HG03342 (cell line): Measurements from ENCODE around the gene MANBA.
"Not testable (repeated sequence)": the region's sequence is repeated elsewhere in the genome, so short reads cannot be mapped to it uniquely, and the experiment has no call there.

Experiments used
- ATAC-seq: cut with Tn5 transposase; IDR thresholded peaks from one replicate; pipeline ENCODE4 v1.9.1; 2021; ENCODE audit warnings: mild to moderate bottlenecking, moderate library complexity; ENCODE audit not compliant: unreplicated experiment

Gene MANBA

DNA sequence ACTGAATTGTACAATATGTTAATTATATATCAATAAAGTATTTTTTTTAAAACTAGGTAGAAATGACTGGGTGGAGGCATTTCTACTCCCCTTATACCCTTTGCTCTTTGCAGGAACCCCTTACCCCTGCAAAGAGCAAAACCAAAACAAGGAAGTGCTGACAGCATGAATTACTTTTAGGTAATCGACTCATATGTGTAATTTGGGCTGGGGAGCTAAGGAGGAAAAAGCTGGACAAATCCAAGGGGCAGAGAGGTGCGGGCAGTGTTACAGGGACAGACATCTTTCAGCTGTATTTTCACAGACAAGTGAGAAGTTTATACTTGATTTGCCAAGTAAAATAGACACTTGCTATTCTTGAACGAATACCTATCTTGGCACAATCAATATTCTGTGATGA lies 35.5 kb downstream of the MANBA start:
- no peak for ATAC-seq

GRCh38 chr4:102723511-102723910 lies 37.3 kb downstream of the MANBA start:
- no peak for ATAC-seq

DNA sequence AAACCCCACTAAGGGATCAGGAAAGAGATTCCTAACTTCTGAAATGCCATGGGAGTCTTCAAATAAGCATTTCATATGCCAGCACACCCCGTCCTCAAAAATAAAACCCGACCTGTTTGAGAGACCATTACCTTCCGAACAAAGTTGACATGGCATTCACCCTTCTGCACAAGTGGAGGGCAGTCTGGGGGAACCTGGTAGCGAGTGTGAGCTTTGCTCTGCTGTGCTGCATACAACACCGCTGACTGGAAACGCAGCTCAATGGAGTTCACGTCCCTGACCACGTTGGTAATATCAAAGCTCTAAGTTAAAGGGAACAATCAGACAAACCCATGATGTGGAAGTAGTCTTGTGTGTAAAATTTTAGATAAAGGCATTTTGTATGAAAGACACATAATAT lies 38.0 kb downstream of the MANBA start:
- no peak for ATAC-seq

DNA sequence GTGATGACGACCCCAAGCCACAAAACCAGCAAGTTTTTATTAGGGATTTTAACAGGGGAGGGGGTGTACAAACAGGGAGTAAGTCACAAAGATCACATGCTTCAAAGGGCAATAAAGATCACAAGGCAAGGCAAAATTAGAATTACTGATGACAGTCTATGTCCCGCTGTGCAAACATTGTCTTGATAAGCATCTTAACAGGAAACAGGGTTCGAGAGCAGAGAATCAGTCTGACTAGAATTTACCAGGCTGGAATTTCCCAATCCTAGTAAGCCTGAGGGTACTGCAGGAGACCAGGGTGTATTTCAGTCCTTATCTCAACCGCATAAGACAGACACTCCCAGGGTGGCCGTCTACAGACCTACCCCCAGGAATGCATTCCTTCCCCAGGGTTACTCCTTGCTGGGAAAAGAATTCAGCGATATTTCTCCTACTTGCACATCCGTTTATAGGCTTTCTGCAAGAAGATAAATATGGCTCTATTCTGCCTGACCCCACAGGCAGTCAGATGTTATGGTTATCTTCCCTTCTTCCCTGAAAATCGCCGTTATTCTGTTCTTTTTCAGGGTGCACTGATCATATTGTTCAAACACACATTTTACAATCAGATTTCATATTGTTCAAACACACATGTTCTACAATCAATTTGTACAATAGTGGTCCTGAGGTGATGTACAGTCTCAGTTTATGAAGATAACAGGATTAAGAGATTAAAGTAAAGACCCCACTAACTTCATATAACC lies 41.8 kb downstream of the MANBA start:
- not testable (repeated sequence) for ATAC-seq

GRCh38 chr4:102717448-102718092 lies 43.2 kb downstream of the MANBA start:
- no peak for ATAC-seq

DNA sequence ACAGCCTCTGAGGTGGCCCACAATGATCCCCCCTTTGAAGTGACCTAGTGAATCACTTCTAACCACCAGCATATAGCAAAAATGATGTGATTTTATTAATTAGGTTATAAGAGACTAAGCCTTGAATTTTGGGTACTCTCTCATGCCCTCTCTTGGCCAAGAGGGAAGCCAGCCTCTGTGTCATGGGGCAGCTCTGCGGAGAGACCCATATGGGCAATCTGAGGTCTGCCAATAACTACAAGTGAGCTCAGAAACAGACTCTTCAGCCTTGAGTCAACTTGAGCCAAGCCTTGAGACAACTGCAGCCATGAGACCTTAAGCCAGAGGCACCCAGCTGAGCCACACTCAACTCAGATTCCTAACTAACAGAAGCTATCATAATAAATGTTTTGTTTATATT lies 45.7 kb downstream of the MANBA start:
- ATAC-seq: no peak

GRCh38 chr4:102713774-102714173 lies 47.0 kb downstream of the MANBA start:
- ATAC-seq: not testable (repeated sequence)

GRCh38 chr4:102713096-102713495 lies 47.7 kb downstream of the MANBA start:
- ATAC-seq: no peak

DNA sequence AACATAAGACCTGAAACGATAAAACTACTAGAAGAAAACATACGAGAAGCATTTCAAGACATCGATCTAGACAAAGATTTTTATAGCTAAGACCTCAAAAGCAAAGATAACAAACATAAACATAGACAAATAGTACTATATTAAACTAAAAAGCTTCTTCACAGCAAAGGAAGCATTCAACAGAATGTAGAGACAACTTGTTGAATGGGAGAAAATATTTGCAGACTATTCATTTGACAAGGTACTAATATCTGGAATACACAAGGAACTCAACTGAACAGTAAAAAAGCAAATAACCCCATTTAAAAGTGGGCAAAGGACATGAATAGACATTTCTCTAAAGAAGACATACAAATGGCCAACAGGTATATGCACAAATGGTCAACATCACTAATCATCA lies 49.8 kb downstream of the MANBA start:
- ATAC-seq: no peak

DNA sequence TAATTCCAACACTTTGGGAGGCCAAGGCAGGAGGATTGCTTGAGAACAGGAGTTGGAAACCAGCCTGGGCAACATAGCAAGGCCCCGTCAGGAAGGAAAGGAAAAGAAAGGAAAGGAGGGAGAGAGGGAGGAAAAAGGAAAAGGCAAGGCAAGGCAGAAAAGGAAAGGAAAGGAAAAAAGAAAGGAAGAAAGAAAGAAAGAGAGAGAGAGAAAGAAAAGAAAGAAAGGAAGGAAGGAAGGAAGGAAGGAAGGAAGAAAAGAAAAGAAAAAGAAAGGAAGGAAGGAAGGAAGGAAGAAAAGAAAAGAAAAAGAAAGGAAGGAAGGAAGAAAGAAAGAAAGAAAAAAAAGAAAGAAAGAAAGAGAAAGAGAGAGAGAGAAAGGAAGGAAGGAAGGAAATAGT lies 51.7 kb downstream of the MANBA start:
- ATAC-seq: not testable (repeated sequence)

GRCh38 chr4:102707150-102707549 lies 53.6 kb downstream of the MANBA start:
- no peak for ATAC-seq

DNA sequence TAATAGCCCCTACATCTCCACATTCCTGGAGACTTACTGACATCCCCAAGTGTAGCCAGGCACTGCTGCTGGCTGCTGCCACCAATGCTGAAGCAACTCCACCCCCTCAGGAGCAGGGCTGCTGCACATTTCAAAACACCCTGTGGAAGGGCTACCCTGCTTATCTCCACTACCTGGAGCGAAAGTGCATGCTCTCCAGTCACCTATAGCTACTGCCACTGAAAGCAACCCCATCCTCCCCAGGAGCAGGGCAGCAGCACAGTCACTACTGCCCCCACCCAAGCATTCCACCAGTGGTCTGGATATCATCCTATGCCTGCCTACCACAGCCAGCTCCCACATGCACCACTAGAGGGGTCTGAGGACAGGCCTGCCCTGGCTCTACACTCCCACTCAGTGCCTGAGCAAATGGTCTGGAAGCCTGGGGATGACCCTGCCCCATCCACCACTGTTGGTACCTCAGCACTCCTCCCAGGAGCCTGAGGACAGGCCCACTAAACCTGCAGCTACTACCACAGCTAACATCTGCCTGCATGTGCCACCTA lies 55.3 kb downstream of the MANBA start:
- no peak for ATAC-seq

- no peak for ATAC-seq
Observed at GRCh38 chr4:102696758-102697157, 64.0 kb downstream of the MANBA start.

GRCh38 chr4:102694791-102695190 lies 66.0 kb downstream of the MANBA start:
- no peak for ATAC-seq

DNA sequence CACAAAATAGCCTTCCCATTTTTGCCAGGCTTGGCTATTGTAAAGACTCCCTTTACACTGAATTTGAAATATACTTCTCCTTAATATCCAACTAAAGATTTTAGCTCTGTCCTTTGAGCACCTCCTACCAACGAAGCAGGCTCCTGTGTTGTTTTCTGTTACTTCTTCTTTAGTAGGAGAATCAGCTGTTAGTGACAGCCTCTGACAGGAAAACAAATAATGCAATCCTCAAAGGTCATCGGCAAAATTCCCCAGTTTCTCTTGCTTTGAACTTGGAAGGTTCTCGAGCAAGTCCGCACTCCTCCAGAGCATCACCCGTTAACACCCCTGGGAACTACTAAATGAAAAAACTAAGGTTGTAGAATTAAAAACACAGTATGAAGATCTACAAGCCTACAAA lies 66.9 kb downstream of the MANBA start:
- no peak for ATAC-seq

DNA sequence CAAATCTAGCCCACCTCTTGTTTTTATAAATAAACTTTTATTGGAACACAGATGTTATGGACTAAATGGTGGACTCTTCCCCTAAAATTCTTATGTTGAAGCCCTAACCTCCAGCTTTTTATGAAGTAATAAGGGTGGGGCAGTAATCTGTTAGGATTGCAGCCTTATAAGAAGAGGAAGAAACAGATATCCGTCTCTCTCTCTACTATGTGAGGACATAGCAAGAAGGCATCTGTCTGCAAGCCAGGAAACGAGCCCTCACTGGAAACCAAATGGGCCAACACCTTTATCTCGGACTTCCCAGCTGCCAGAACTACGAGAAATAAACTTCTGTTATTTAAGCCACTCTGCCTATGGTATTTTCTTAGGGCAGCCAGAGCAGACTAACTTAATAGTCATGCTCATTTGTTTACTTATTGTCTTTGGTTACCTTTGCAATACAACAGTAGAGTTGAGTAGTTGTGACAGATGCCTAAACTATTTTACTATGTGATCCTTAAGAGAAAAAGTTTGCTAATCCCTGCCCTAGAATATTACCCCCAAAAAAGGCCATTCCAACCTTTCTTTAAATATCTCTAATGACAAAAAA lies 67.4 kb downstream of the MANBA start:
- no peak for ATAC-seq

DNA sequence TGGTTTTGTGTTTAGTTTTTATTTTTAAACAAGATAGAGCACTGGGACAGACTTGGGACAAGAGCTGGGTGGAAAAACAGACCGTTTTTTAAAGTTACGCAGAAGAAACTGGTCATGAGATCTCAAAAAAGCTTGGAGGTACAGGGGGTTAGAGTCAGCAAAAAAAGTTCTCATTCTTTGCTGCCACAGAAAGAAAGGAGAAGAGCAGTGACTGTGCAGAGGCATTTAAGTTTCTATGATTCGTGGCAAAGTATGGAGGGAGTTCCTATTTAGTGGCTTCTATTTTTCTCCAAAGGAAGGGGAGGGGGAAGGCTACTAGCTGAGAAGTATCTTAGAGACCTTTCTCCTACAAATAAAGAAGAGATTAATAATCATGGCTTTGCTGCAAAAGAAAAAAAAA lies 68.3 kb downstream of the MANBA start:
- no peak for ATAC-seq

GRCh38 chr4:102687982-102688433 lies 72.8 kb downstream of the MANBA start:
- ATAC-seq: peak; percentile 55

GRCh38 chr4:102687373-102687981 lies 73.3 kb downstream of the MANBA start:
- peak; percentile 89 for ATAC-seq

- no peak for ATAC-seq
Observed at GRCh38 chr4:102685768-102686167, 75.0 kb downstream of the MANBA start.

- no peak for ATAC-seq
Observed at GRCh38 chr4:102684610-102685052, 76.1 kb downstream of the MANBA start.
